ENCODE data around the gene BDH1. TPM values are rescaled to one million over a fixed set of nuclear protein-coding genes. Genes with fewer than 3 reads are reported as not detected.

Gene BDH1
- total and polyA plus RNA-seq, 2 of the 8 experiments (the other 6 are each of a cell fraction or from before 2014, with no cell fraction given), result 27.2 to 28.1 TPM

DNA sequence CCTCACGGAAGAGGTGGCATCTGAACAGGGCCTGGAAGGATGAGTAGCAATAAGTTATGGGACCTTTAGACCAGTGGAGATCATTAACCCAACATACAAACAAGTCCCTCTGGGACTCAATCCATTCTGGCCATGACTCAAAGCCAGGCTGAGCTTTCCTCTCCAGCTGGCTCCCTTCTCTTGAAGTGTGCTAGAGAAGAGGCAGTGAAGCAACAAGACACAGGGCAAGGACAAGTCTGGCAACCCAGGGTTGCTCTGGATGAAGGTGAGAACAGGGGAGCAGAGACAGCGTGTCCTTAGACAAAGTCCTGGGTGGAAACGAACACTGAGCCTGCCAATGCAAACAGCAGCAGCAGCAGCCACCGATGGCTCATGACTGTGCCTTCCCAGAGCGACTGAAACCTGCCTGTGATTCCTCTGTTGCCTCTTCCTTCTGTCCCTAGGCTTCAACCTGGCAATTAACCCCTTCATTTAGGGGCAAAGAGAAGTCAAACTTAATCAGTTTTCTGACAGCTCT, 86.8 kb downstream of the BDH1 start:
- POLR2A ChIA-PET (ENCODE audit: partially characterized antibody), result interaction anchor here (1.3 kb wide), 1 partner anchor 11 kb away, joined by 4 read pairs; no protein-coding TSS in a partner anchor
- no peak overlapping the region for H3K9ac ChIP-seq (replicated peaks in 1 of 4; ENCODE audit: extremely low read depth in 1 of 4, low read depth in 3 of 4, low read length in 3 of 4)
- FAIRE-seq, result no peak
- TF ChIP-seq GABPA (IDR thresholded peaks at IDR 0.05; ENCODE audit: borderline replicate concordance, insufficient read depth, low read length) (no peak), RFX5 (IDR thresholded peaks at IDR 0.05; ENCODE audit: borderline replicate concordance, low read depth, low read length) (no peak), EGR1 (IDR thresholded peaks at IDR 0.05; ENCODE audit: borderline replicate concordance, low read depth, low read length) (no peak), EZH2 (IDR thresholded peaks at IDR 0.05; ENCODE audit: low read depth, low read length, severe bottlenecking) (no peak), MAX (IDR thresholded peaks at IDR 0.05) (no peak), CHD2 (IDR thresholded peaks at IDR 0.05; ENCODE audit: low read length) (no peak), BACH1 (IDR thresholded peaks at IDR 0.05; ENCODE audit: low read length) (no peak), GTF2F1 (IDR thresholded peaks at IDR 0.05; ENCODE audit: borderline replicate concordance, low read depth, low read length) (no peak), SIRT6 (IDR thresholded peaks at IDR 0.05; ENCODE audit: low read length) (no peak), RXRA (IDR thresholded peaks at IDR 0.05; ENCODE audit: insufficient read depth, low read depth, low read length) (no peak), ATF3 (IDR thresholded peaks at IDR 0.05; ENCODE audit: insufficient read depth, low read depth, low read length) (no peak), EP300 (IDR thresholded peaks at IDR 0.05; ENCODE audit: borderline replicate concordance in 1 of 2, low read depth in 2 of 2, low read length in 2 of 2) (no peak), CREB1 (IDR thresholded peaks at IDR 0.05) (no peak)

More for the DNA sequence above, 86.8 kb downstream of the BDH1 start:
- no peaks in the 10 kb centered on the region for H3K23me2 ChIP-seq (ENCODE audit: low read depth, low read length)
- H3K4me2 ChIP-seq (ENCODE audit: insufficient read depth in 1 of 2, low read depth in 2 of 2, low read length in 2 of 2), result no peak overlapping the region
- H2AFZ ChIP-seq (ENCODE audit: low read length), result peak overlapping the region; percentile 17; the same call in 1 of the 2 replicates
- no peak overlapping the region for H3K56ac ChIP-seq (replicated peaks; ENCODE audit: insufficient read length, low read depth, low read length)
- no peak overlapping the region for H4K5ac ChIP-seq (ENCODE audit: insufficient read length, low read depth, low read length)
- DNase-seq (ENCODE audit: low read depth in 1 of 2, low spot score in 2 of 2), result no peak
- H3K23ac ChIP-seq (ENCODE audit: insufficient read length), result no peak overlapping the region
- H2BK120ac ChIP-seq (replicated peaks; ENCODE audit: low read depth, low read length), result no peak overlapping the region
- no peak overlapping the region for H3K14ac ChIP-seq (ENCODE audit: insufficient read length)
- H4K20me1 ChIP-seq (replicated peaks in 1 of 2; ENCODE audit: control insufficient read depth in 1 of 2, insufficient read depth in 2 of 2, low read length in 2 of 2), result no peaks in the 10 kb centered on the region
- peak overlapping the region; percentile 3; the same call in 1 of the 2 replicates for H2BK12ac ChIP-seq (ENCODE audit: low read depth, low read length)
- H3K36me3 ChIP-seq (ENCODE audit: control insufficient read depth in 2 of 4, insufficient read depth in 4 of 4, low read length in 3 of 4), result no peaks in the 10 kb centered on the region
- no peak overlapping the region for H3K27ac ChIP-seq (ENCODE audit: low read depth, low read length)
- H4K91ac ChIP-seq (replicated peaks; ENCODE audit: insufficient read length, low read length), result no peak overlapping the region
- no peak overlapping the region for H2AK5ac ChIP-seq (ENCODE audit: low read depth, low read length)
- 83% methylated on average over 5 of the region's 5 CpGs; no CpG with 5 or more reads in 1 of the 2 experiments for WGBS, 2 experiments (ENCODE audit: extremely low coverage in 1 of 2, insufficient coverage in 1 of 2, insufficient read length in 1 of 2, insufficient replicate concordance in 2 of 2, low coverage in 1 of 2, low lambda C conversion rate in 2 of 2, missing lambda C conversion rate in 1 of 2)
- CTCF ChIA-PET (ENCODE audit: partially characterized antibody), result interaction anchor here (0.7 to 1.6 kb wide), 3 partner anchors 13 to 212 kb away, joined by 3 to 4 read pairs (median 3); no protein-coding TSS in a partner anchor
- peak overlapping the region; percentile 80 for H2BK20ac ChIP-seq (ENCODE audit: low read length)
- no peak overlapping the region; the same call in none of the 2 replicates for H3K18ac ChIP-seq (ENCODE audit: extremely low read depth, low read length)
- H3K4ac ChIP-seq (replicated peaks; ENCODE audit: insufficient read length, low read depth, low read length), result no peak overlapping the region
- H2BK5ac ChIP-seq (ENCODE audit: low read depth, low read length), result no peak overlapping the region
- H4K8ac ChIP-seq (ENCODE audit: extremely low read depth, insufficient read depth, low read length), result no peak overlapping the region
- H3K79me2 ChIP-seq (ENCODE audit: control insufficient read depth in 1 of 2, insufficient read depth in 2 of 2, low read length in 2 of 2), result no peaks in the 10 kb centered on the region
- no peaks in the 10 kb centered on the region for H3K79me1 ChIP-seq (ENCODE audit: low read depth, low read length)
- H3K4me1 ChIP-seq (replicated peaks in 1 of 4; ENCODE audit: control insufficient read depth in 3 of 4, insufficient read depth in 4 of 4, low read length in 3 of 4), result peaks cover 4 to 15% (median 9%) of the 10 kb centered on the region in 4 experiments
- peak overlapping the region; percentile 84; the same call in 1 of the 2 replicates for H2BK15ac ChIP-seq (ENCODE audit: low read length)
- peaks cover 0 to 4% (median under 1%) of the 10 kb centered on the region in 4 experiments; a peak in 1 of 7 replicates for H3K27me3 ChIP-seq (replicated peaks in 1 of 4; ENCODE audit: control insufficient read depth in 3 of 4, extremely low read depth in 1 of 4, insufficient read depth in 3 of 4, low read length in 3 of 4)
- no peak overlapping the region for H3K4me3 ChIP-seq (ENCODE audit: extremely low read depth in 1 of 4, insufficient read depth in 2 of 4, low read depth in 3 of 4, low read length in 4 of 4)
- no peaks in the 10 kb centered on the region for H3K9me3 ChIP-seq (ENCODE audit: insufficient read depth in 2 of 2, low read depth in 1 of 2, low read length in 1 of 2)
